ENCODE measurements around the gene ILKAP.

Gene ILKAP

GRCh38 chr2:238166391-238167343 is 36.8 kb downstream of the ILKAP start:
- no peak for DNase-seq (ENCODE audit: low read depth, low spot score)

DNA sequence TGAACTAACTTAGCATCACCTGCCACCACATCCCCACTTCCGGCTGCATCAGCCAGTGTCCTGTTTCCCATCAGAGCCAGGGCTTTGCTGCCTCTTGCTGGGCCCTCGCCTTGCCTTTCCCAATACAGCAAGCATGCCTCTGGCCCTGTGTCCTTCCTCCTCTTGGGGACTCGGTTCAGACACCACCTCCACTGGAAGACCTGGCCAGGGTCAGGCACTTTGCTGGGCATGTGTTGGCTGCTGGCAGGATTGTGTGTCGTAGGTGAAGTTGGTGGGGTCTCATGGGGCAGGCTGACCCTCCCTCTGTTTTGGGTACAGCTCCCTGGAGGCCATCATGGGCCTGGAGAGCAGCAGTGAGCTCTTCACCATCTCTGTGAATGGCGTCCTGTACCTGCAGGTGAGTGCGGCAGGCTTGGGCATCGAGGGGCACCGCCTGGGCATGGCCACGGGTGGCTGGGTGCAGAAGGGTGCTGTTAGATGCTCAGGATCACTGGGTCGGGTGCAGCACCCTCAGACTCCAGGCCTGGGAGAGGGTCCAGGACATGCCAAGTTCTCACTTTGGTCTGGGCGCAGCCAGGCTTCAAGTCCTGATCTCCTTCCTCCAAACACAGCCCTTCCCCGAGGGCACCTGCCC is 38.1 kb downstream of the ILKAP start:
- no peak for DNase-seq (ENCODE audit: low read depth, low spot score)

GRCh38 chr2:238164906-238165287 is 38.6 kb downstream of the ILKAP start:
- no peak for DNase-seq (ENCODE audit: low read depth, low spot score)

- no peak for DNase-seq (ENCODE audit: low read depth, low spot score)
Observed at GRCh38 chr2:238163481-238164198, 39.9 kb downstream of the ILKAP start.

GRCh38 chr2:238162846-238163441 is 40.6 kb downstream of the ILKAP start:
- DNase-seq (ENCODE audit: low read depth, low spot score) = no peak

GRCh38 chr2:238162251-238162845 is 41.1 kb downstream of the ILKAP start:
- DNase-seq (ENCODE audit: low read depth, low spot score) = no peak

GRCh38 chr2:238161291-238162051 is 42.0 kb downstream of the ILKAP start:
- no peak for DNase-seq (ENCODE audit: low read depth, low spot score)

- no peak for DNase-seq (ENCODE audit: low read depth, low spot score)
Observed at GRCh38 chr2:238160206-238161129, 43.0 kb downstream of the ILKAP start.

- DNase-seq (ENCODE audit: low read depth, low spot score) = no peak
Observed at GRCh38 chr2:238159661-238160205, 43.8 kb downstream of the ILKAP start.

DNA sequence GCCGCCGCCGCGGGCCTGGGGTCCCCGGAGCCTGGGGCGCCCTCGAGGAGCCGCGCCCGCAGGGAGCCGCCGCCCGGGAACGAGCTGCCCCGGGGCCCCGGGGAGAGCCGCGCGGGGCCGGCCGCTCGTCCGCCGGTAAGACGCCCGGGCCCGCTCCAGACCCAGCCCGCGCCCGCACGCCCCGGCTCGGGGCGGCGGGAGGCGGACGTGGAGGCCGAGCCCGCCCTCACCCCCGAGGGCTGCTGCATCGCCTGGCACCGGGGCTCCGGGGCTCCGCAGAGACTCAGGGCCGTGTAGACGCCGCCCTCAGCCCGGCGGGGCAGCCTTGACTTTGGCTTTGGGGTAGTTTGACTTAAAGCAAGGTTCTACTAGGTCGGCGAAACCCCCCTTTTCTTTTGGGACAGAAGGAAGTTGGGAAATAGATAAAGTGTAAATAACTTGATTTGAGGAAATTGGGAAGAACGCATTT is 44.4 kb downstream of the ILKAP start:
- DNase-seq (ENCODE audit: low read depth, low spot score) = no peak

DNA sequence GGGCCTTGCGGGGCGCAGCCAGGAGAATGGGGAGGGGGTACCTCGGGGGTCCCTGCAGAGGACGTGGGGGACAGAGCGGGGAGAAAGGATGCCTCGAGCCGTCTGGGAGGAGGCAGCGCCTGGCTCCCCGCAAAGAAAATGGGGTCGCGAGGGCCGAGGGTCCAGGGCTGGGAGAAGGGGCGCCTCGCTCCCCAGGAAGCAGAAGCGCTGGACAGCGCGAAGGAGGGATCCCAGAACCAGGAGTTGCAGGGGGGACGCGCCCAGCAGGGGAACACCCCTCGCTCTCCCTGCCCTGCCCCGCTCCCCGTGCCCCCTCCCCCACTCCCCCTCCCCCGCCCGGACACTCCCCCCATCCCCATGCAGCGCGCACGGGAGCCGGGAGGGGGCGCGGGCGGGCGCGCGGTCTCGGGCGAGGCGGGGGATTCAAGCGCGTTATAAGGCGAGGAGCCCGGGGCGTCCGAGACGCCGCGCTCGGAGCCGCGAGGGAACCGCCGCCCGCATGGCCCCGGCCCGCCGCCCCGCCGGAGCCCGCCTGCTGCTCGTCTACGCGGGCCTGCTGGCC is 44.9 kb downstream of the ILKAP start, which contains the start of gene ERFE:
TSS of gene ERFE (plus strand) at position 462 of the 562 bp plus-strand sequence. CDS start at position 500, 38 bp downstream.
- DNase-seq (ENCODE audit: low read depth, low spot score) = no peak

GRCh38 chr2:238158018-238158508 is 45.4 kb downstream of the ILKAP start:
- DNase-seq (ENCODE audit: low read depth, low spot score) = no peak

GRCh38 chr2:238157506-238158017 is 45.9 kb downstream of the ILKAP start:
- no peak for DNase-seq (ENCODE audit: low read depth, low spot score)

DNA sequence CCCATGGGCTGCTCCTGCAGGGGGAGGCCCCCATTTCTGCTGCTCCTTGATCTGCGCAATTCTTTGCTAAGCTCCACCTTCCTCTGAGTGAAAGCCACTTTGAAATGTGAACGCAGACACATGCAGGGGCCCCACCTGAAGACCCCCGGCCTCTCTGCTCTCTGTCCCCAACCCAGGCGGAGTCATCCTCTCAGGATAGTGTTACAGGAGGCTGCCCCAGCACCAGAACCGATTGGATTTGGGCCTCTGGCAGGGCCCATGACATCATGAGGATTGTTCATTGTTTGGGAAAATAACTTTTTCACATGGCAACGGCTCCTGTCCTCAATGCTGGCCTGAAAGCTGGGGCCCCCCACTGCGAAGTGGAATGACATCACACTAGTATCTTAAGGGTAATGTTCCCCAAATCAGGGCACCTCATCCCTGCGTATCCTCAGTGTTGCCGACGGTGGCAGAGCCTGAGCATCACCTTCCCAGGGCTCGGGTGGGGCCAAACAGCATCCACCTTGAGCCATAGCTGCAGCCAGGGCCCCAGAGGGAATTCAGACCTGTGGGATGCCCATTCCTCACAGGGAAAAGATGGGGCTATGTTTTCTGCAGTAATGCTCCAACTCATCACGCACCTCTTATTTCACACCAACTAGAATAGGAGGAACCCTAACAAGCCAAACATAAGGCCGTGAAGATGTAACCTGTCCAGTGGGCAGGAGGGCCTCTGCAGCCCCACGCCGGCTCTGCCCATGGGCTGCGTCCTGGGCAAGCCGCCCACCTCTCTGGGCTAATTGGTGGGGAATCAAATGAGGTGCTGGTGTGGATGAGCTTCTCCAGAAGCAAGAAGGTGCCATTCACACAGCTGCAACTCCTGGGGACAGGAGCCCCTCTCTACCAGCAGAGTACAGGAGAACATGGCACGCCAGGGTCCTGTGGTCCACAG is 47.5 kb downstream of the ILKAP start:
- no peak for DNase-seq (ENCODE audit: low read depth, low spot score)

DNA sequence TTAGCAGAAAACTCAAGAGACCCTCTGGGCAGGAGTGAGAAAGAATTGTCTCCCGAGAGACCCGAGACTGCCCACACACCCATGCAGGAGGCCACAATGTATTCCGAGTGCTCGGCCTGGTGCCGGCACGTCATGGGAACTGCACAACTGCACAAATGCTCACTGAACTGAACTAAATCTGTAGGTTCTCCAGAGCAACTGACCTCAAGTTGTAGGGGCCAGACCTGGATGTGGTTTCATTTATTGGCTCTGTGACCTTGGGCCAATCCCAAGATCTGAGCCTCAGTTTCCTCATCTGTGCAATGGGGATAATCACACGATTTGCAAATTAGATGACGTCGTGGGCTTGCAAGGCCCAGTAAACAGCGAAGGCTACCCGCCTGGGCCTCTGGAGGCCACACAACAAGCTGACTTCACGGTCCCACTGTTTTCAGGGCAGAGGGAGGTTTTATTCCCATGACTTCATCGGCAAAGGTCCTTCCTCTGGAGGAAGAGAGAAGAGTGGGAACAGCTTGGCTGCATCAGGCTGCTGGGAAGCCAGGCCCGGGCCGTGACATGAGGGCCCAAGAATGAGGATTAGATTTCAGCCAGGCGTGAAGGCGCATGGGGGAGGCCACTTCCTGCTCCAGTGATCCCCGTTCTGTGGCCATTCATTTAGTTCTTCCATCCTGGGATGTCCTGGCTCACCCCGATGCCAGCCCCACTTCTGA is 48.3 kb downstream of the ILKAP start:
- no peak for DNase-seq (ENCODE audit: low read depth, low spot score)

- DNase-seq (ENCODE audit: low read depth, low spot score) = no peak
Observed at GRCh38 chr2:238154570-238154969, 48.9 kb downstream of the ILKAP start.

Measured in smooth muscle cell of the brain vasculature (primary cell).